SK-N-SH (cell line): Measurements from ENCODE around the gene DCUN1D2. TPM values are rescaled to one million over a fixed set of nuclear protein-coding genes. Genes with fewer than 3 reads are reported as not detected.
A peak's percentile ranks its signal among the peaks of the same experiment; 100 is the strongest.

ENCODE experiments used
- CTCF ChIA-PET: fragments of 300-600, 350-600 bp; formaldehyde crosslinking; extraction: SDS; loops from one replicate; lab custom pipeline; 2021; lab: Yijun Ruan, JAX
- POLR2A ChIA-PET: fragments of 350-600 bp; sonication (Branson Sonifier 250); formaldehyde crosslinking; extraction: SDS; loops from one replicate; lab custom pipeline; 2020; ENCODE audit warnings: antibody characterized with exemption, inconsistent platforms; lab: Yijun Ruan, JAX
- DNase-seq: peaks from one replicate; pipeline ENCODE4 v3.0.0; 2012
- H2AFZ ChIP-seq: fragments of 200-600 bp; sonication (generic); 2 replicates; pipeline ENCODE4 v1.8.1; 2016; ENCODE audit warnings: antibody characterized with exemption, mild to moderate bottlenecking, low read depth
- H3F3A ChIP-seq: fragments of 200-600 bp; sonication (generic); replicated peaks from 2 replicates; pipeline ENCODE3; 2016; ENCODE audit warnings: antibody characterized with exemption, mild to moderate bottlenecking; ENCODE audit not compliant: insufficient read depth
- H3K27ac ChIP-seq, 2 experiments: fragments of 200-500 bp in 1 of 2; fragments of 200-600 bp in 1 of 2; sonication (Bioruptor generic) in 1 of 2; sonication (generic), shearing (Covaris generic) in 1 of 2; 2 replicates each; pipeline versions ENCODE4 v1.5.1 to v1.6.1; 2014 to 2016; ENCODE audit warnings: low read depth in 2 of 2, inconsistent platforms in 1 of 2, low read length in 1 of 2, mild to moderate bottlenecking in 1 of 2, mixed read lengths in 1 of 2
- H3K27me3 ChIP-seq: fragments of 200-600 bp; sonication (generic), shearing (Covaris generic); 2 replicates; pipeline ENCODE4 v1.6.1; 2016; ENCODE audit warnings: mixed run types; ENCODE audit not compliant: insufficient read depth
- H3K36me3 ChIP-seq, 2 experiments: fragments of 200-500 bp in 1 of 2; fragments of 200-600 bp in 1 of 2; sonication (Bioruptor generic) in 1 of 2; sonication (generic) in 1 of 2; replicated peaks in 1 of 2; 2 replicates each; pipeline versions ENCODE3 to v1.5.1; 2014 to 2016; ENCODE audit warnings: low read length in 1 of 2, mild to moderate bottlenecking in 1 of 2; ENCODE audit not compliant: insufficient read depth in 2 of 2, control insufficient read depth in 1 of 2
- H3K4me1 ChIP-seq, 2 experiments: fragments of 200-500 bp in 1 of 2; fragments of 200-600 bp in 1 of 2; sonication (Bioruptor generic) in 1 of 2; sonication (generic), shearing (Covaris generic) in 1 of 2; 2 replicates each; pipeline versions ENCODE4 v1.5.1 to v1.6.1; 2014 to 2016; ENCODE audit warnings: low read depth in 1 of 2, low read length in 1 of 2, mixed run types in 1 of 2; ENCODE audit not compliant: insufficient read depth in 2 of 2, control insufficient read depth in 1 of 2
- H3K4me2 ChIP-seq: fragments of 200-600 bp; sonication (generic), shearing (Covaris generic); 2 replicates; pipeline ENCODE4 v1.6.1; 2017; ENCODE audit warnings: mixed run types
- H3K4me3 ChIP-seq, 2 experiments: fragments of 200-500 bp in 1 of 2; fragments of 200-600 bp in 1 of 2; sonication (Bioruptor generic) in 1 of 2; sonication (generic), shearing (Covaris generic) in 1 of 2; 2 replicates each; pipeline versions ENCODE4 v1.5.1 to v1.8.1; 2014 to 2016; ENCODE audit warnings: low read depth in 2 of 2, inconsistent platforms in 1 of 2, low read length in 1 of 2, mild to moderate bottlenecking in 1 of 2, mixed read lengths in 1 of 2, moderate library complexity in 1 of 2
- H3K79me2 ChIP-seq: fragments of 200-600 bp; sonication (generic); 2 replicates; pipeline ENCODE4 v1.8.1; 2017; ENCODE audit warnings: mild to moderate bottlenecking; ENCODE audit not compliant: insufficient read depth
- H3K9ac ChIP-seq: fragments of 200-600 bp; sonication (generic); 2 replicates; pipeline ENCODE4 v1.6.1; 2017; ENCODE audit warnings: mixed run types
- H3K9me2 ChIP-seq: fragments of 200-600 bp; sonication (generic); 2 replicates; pipeline ENCODE4 v1.6.1; 2017; ENCODE audit warnings: mixed run types
- H3K9me3 ChIP-seq: fragments of 200-600 bp; sonication (generic); 2 replicates; pipeline ENCODE4 v1.6.1; 2017; ENCODE audit warnings: mixed run types, mild to moderate bottlenecking, moderate library complexity
- H4K20me1 ChIP-seq: fragments of 200-600 bp; sonication (generic); 2 replicates; pipeline ENCODE4 v1.6.1; 2017; ENCODE audit warnings: mild to moderate bottlenecking, mixed run types; ENCODE audit not compliant: insufficient read depth
- CTCF ChIP-seq: fragments of 200-600 bp; sonication (generic); IDR thresholded peaks from 2 replicates; pipeline ENCODE4 v1.6.1; 2017; ENCODE audit warnings: antibody characterized with exemption, mild to moderate bottlenecking, moderate library complexity
- REST ChIP-seq: IDR thresholded peaks from 2 replicates; pipeline ENCODE4 v1.6.1; 2012; ENCODE audit warnings: mild to moderate bottlenecking, low read depth, low read length, moderate library complexity
- YY1 ChIP-seq: IDR thresholded peaks from 2 replicates; pipeline ENCODE4 v1.4.0; 2012; ENCODE audit warnings: low read depth, mild to moderate bottlenecking
- WGBS: methylation state at CpG from one replicate; pipeline ENCODE4 v1.1.6; 2017; ENCODE audit warnings: low lambda C conversion rate; 5-methylcytosine and 5-hydroxymethylcytosine counted together
- polyA plus RNA-seq, 3 experiments: library from polyadenylated mRNA; depleted of rRNA; stranded (reverse); fragments of >200 nt; gene quantifications; 2 replicates each; pipeline ENCODE4 v1.2.3, GENCODE V29; 2012

The DCUN1D2 gene
- polyA plus RNA-seq, 1 of the 3 experiments (the other 2 are of a cell fraction) = 11.0 TPM

- Histone ChIP-seq H3K9ac (no peak overlapping the region), H3K79me2 (no peaks in the 10 kb centered on the region), H3K27me3 (no peaks in the 10 kb centered on the region), H3K4me3 (no peak overlapping the region), H2AFZ (no peak overlapping the region), H3F3A (no peaks in the 10 kb centered on the region), H4K20me1 (no peaks in the 10 kb centered on the region), H3K9me3 (no peaks in the 10 kb centered on the region), H3K4me1 (peaks cover 0 to 18% of the 10 kb centered on the region in 2 experiments; a peak in 2 of 4 replicates), H3K4me2 (no peak overlapping the region), H3K36me3 (no peaks in the 10 kb centered on the region), H3K9me2 (no peaks in the 10 kb centered on the region), H3K27ac (peak overlapping the region in 1 of 2 experiments; percentile 87; a peak in 2 of 4 replicates)
- DNase-seq = peak; percentile 73
- TF ChIP-seq YY1 = no peak
- ChIA-PET CTCF (interaction anchor here (1.4 to 1.6 kb wide), 2 partner anchors 36 to 141 kb away, joined by 3 to 6 read pairs; no protein-coding TSS in a partner anchor), POLR2A (no interaction called here)
- WGBS = 58% methylated on average over 14 of the region's 15 CpGs
These were observed 68.7 kb downstream of the DCUN1D2 start for GRCh38 chr13:113421673-113422270.

GRCh38 chr13:113420833-113421600 is 69.5 kb downstream of the DCUN1D2 start:
- ChIA-PET POLR2A (no interaction called here), CTCF (no interaction called here)
- Histone ChIP-seq H3F3A (no peaks in the 10 kb centered on the region), H3K79me2 (no peaks in the 10 kb centered on the region), H3K27ac (peak overlapping the region in 1 of 2 experiments; percentile 87; a peak in 2 of 4 replicates), H3K27me3 (no peaks in the 10 kb centered on the region), H2AFZ (no peak overlapping the region), H3K4me2 (no peak overlapping the region), H3K9me2 (no peaks in the 10 kb centered on the region), H3K9ac (no peak overlapping the region), H3K36me3 (no peaks in the 10 kb centered on the region), H3K9me3 (no peaks in the 10 kb centered on the region), H3K4me1 (peaks cover 0 to 18% of the 10 kb centered on the region in 2 experiments; a peak in 2 of 4 replicates), H4K20me1 (no peaks in the 10 kb centered on the region), H3K4me3 (no peak overlapping the region)
- 47% methylated on average over 33 of the region's 38 CpGs for WGBS
- peak; percentile 78 for DNase-seq
- TF ChIP-seq REST (no peak), CTCF (no peak)
